Esophagus squamous epithelium (tissue), 4 donors: ENCODE data around the gene AKR1C2.
A peak's percentile ranks its signal among the peaks of the same experiment; 100 is the strongest.
"Not testable (repeated sequence)": the region's sequence is repeated elsewhere in the genome, so short reads cannot be mapped to it uniquely, and the experiment has no call there.

ENCODE experiments used
- CTCF ChIP-seq, 6 experiments: fragments of 450-650 bp in 4 of 6; fragments of 200-600 bp in 2 of 6; sonication (generic) in 2 of 6; IDR thresholded peaks; one replicate each; pipeline ENCODE4 v1.5.1; 2016 to 2019; ENCODE audit warnings: antibody characterized with exemption in 6 of 6, mild to moderate bottlenecking in 4 of 6, moderate library complexity in 4 of 6
- POLR2A ChIP-seq, 4 donors: fragments of 450-650 bp; IDR thresholded peaks; one replicate each; pipeline ENCODE4 v1.6.1; 2017; ENCODE audit warnings: antibody characterized with exemption in 4 of 4, mild to moderate bottlenecking in 4 of 4, moderate library complexity in 3 of 4

GRCh38 chr10:4942931-4943330, 60.7 kb downstream of the AKR1C2 start:
- TF ChIP-seq CTCF (IDR thresholded peaks at IDR 0.05): peak in 2 of 6 experiments; percentile 6 to 21
- TF ChIP-seq POLR2A (IDR thresholded peaks at IDR 0.05): not testable (repeated sequence)
